ENCODE data around the gene OR2H1. TPM values are rescaled to one million over a fixed set of nuclear protein-coding genes. Genes with fewer than 3 reads are reported as not detected.

The OR2H1 gene
- total and polyA plus RNA-seq, 4 donors = not detected

DNA sequence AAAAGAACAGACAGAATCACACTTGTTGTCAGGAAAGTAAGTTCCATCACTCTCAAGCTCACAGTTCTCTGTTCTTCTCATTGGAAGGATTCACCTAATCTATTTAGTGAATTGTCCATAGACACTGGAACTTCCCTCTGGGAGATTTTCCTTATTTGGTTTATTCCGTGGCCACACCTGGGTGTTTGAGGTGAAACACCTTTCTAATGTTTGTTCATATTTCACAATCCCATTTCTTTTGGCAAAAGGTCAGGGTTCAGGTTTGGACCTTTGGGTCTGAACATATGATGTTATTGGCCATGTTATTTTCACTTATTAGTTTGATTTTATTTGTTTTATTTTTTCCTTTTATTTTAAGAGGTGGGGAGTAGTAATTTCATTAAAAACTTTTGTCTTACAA lies 26.8 kb downstream of the OR2H1 start:
- DNase-seq (no peak), ATAC-seq (ENCODE audit: insufficient read depth, low FRiP score) (no peak)
- Histone ChIP-seq H3K9me3 (ENCODE audit: control insufficient read depth in 4 of 4, insufficient read depth in 3 of 4, low read length in 3 of 4) (peaks cover 0 to 4% (median 0%) of the 10 kb centered on the region in 4 donors), H3K36me3 (ENCODE audit: control insufficient read depth in 4 of 4, insufficient read depth in 4 of 4, low read length in 4 of 4) (no peaks in the 10 kb centered on the region), H3K27me3 (ENCODE audit: control insufficient read depth in 3 of 3, insufficient read depth in 3 of 3, low read length in 2 of 3) (peaks cover 0 to 2% (median 0%) of the 10 kb centered on the region in 3 donors), H3K27ac (ENCODE audit: low read depth in 1 of 2, low read length in 1 of 2) (no peak overlapping the region), H3K4me1 (ENCODE audit: control insufficient read depth in 5 of 5, insufficient read depth in 5 of 5, low read length in 5 of 5) (no peaks in the 10 kb centered on the region), H3K9ac (ENCODE audit: insufficient read depth in 1 of 2, low read length in 2 of 2) (no peak overlapping the region), H3K4me3 (no peak overlapping the region)
- WGBS, 2 donors = 58 to 81% methylated on average over 1 of the region's 1 CpG
- no peak for TF ChIP-seq CTCF (IDR thresholded peaks at IDR 0.05; ENCODE audit: control extremely low read depth, extremely low read depth)

DNA sequence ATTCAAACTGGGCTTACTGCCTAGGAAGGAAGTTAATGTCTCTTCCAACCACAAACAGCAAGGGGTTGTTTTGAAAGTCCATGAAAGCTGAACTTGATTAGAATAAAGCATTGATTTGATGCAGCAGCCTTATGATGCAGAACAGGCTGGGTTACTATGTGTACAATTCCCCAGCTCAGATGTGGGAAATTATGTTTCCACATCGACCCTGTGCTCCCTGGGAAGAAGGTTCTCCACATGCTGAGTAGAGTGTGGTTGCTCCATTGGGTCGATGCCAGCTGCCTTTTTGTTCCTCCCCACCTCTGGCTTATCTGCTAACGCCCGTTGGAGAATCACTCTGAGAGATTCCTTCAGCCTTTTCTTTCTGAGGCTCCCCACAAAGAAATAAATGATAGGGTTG lies 29.6 kb downstream of the OR2H1 start:
- Histone ChIP-seq H3K36me3 (ENCODE audit: control insufficient read depth in 4 of 4, insufficient read depth in 4 of 4, low read length in 4 of 4) (no peaks in the 10 kb centered on the region), H3K27me3 (ENCODE audit: control insufficient read depth in 3 of 3, insufficient read depth in 3 of 3, low read length in 2 of 3) (peaks cover 0 to 2% (median 0%) of the 10 kb centered on the region in 3 donors), H3K4me1 (ENCODE audit: control insufficient read depth in 5 of 5, insufficient read depth in 5 of 5, low read length in 5 of 5) (no peaks in the 10 kb centered on the region), H3K27ac (ENCODE audit: low read depth in 1 of 2, low read length in 1 of 2) (no peak overlapping the region), H3K9me3 (ENCODE audit: control insufficient read depth in 4 of 4, insufficient read depth in 3 of 4, low read length in 3 of 4) (peaks cover 0 to 4% (median 0%) of the 10 kb centered on the region in 4 donors), H3K9ac (ENCODE audit: insufficient read depth in 1 of 2, low read length in 2 of 2) (no peak overlapping the region), H3K4me3 (no peak overlapping the region)
- WGBS, 2 donors = 33 to 47% methylated on average over 4 of the region's 4 CpGs
- ATAC-seq (ENCODE audit: insufficient read depth, low FRiP score) (no peak), DNase-seq (no peak)
- TF ChIP-seq CTCF (IDR thresholded peaks at IDR 0.05; ENCODE audit: control extremely low read depth, extremely low read depth) = no peak

DNA sequence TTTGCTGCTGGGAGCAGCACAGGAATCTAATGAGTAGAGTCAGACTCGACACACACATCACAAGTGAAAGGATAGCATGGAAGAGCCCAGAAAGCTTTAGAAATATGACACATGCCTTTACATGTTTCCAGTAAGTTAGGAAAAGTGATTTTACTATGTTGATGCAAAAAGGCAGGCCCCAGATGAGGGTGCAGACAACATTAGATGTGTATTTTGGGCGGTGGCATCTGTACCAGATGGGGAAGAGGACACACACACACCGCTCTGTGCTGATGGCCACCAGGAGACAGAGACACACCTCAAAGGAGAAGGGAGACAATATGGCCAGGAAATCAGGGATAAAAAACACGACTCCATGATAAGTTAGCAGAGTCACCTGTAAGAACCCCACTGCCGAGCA lies 30.2 kb downstream of the OR2H1 start:
- H3K4me1 ChIP-seq (ENCODE audit: control insufficient read depth in 5 of 5, insufficient read depth in 5 of 5, low read length in 5 of 5) = no peaks in the 10 kb centered on the region
- ATAC-seq (ENCODE audit: insufficient read depth, low FRiP score) = no peak
- 84 to 93% methylated on average over 5 of the region's 5 CpGs for WGBS, 2 donors
- no peak for DNase-seq
- H3K9ac ChIP-seq (ENCODE audit: insufficient read depth in 1 of 2, low read length in 2 of 2) = no peak overlapping the region
- peaks cover 0 to 2% (median 0%) of the 10 kb centered on the region in 3 donors for H3K27me3 ChIP-seq (ENCODE audit: control insufficient read depth in 3 of 3, insufficient read depth in 3 of 3, low read length in 2 of 3)
- H3K36me3 ChIP-seq (ENCODE audit: control insufficient read depth in 4 of 4, insufficient read depth in 4 of 4, low read length in 4 of 4) = no peaks in the 10 kb centered on the region
- H3K27ac ChIP-seq (ENCODE audit: low read depth in 1 of 2, low read length in 1 of 2) = no peak overlapping the region
- no peak overlapping the region for H3K4me3 ChIP-seq
- no peak for TF ChIP-seq CTCF (IDR thresholded peaks at IDR 0.05; ENCODE audit: control extremely low read depth, extremely low read depth)
- peaks cover 0 to 3% (median 0%) of the 10 kb centered on the region in 4 donors for H3K9me3 ChIP-seq (ENCODE audit: control insufficient read depth in 4 of 4, insufficient read depth in 3 of 4, low read length in 3 of 4)

DNA sequence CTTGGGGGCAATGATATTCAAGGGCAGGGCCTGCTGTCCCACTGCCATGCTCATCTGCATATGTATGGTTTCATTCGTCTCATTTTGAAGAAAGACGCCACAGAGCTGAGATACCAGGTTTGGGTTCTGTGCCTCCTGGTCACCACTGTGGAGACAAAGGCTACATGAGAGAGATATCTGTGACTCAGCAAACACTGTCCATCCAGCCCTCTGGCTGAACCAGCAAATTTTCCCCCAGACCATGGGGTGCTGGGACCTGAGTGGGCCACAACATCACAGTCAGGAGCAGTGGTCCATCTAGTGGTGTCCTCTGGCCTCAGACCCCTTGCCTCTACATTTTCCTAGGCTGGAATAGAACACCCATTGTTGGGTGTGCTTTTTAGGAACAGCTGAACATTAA lies 30.7 kb downstream of the OR2H1 start, which contains the start of gene MAS1L:
Gene MAS1L, minus strand, starts transcription at position 297 of the 400 bp plus-strand sequence. Its CDS starts 54 bp downstream, at position 243.
- no peak within 1 kb of the TSS for H3K27ac ChIP-seq (ENCODE audit: low read depth in 1 of 2, low read length in 1 of 2)
- 89 to 91% methylated on average over 2 of the region's 2 CpGs for WGBS, 2 donors
- no peaks in the 10 kb centered on the region for H3K9me3 ChIP-seq (ENCODE audit: control insufficient read depth in 4 of 4, insufficient read depth in 3 of 4, low read length in 3 of 4)
- DNase-seq (no peak), ATAC-seq (ENCODE audit: insufficient read depth, low FRiP score) (no peak)
- H3K36me3 ChIP-seq (ENCODE audit: control insufficient read depth in 4 of 4, insufficient read depth in 4 of 4, low read length in 4 of 4) = no peaks in the 10 kb centered on the region
- no peak for TF ChIP-seq CTCF (IDR thresholded peaks at IDR 0.05; ENCODE audit: control extremely low read depth, extremely low read depth)
- no peak within 1 kb of the TSS for H3K4me3 ChIP-seq
- H3K9ac ChIP-seq (ENCODE audit: insufficient read depth in 1 of 2, low read length in 2 of 2) = no peak within 1 kb of the TSS
- H3K27me3 ChIP-seq (ENCODE audit: control insufficient read depth in 3 of 3, insufficient read depth in 3 of 3, low read length in 2 of 3) = peaks cover 0 to 2% (median 0%) of the 10 kb centered on the region in 3 donors
- H3K4me1 ChIP-seq (ENCODE audit: control insufficient read depth in 5 of 5, insufficient read depth in 5 of 5, low read length in 5 of 5) = no peaks in the 10 kb centered on the region
